Breast epithelium (tissue), 4 donors: Measurements from ENCODE around the gene MAPK14. TPM values are rescaled to one million over a fixed set of nuclear protein-coding genes. Genes with fewer than 3 reads are reported as not detected.

Experiments used
- DNase-seq, 2 donors: peaks; one replicate each; pipeline ENCODE4 v3.0.0-alpha.2; 2019; ENCODE audit warnings: low spot score in 2 of 2
- H3K27ac ChIP-seq, 2 donors: fragments of 200-600 bp; sonication (generic) in 1 of 2; one replicate each; pipeline ENCODE4 v1.5.1; 2016 to 2019; ENCODE audit warnings: mild to moderate bottlenecking in 1 of 2
- H3K27me3 ChIP-seq, 2 donors: fragments of 200-600 bp; sonication (generic) in 1 of 2; one replicate each; pipeline versions ENCODE4 v1.5.1 to v1.6.0; 2017 to 2019; ENCODE audit warnings: control low read depth in 1 of 2, mild to moderate bottlenecking in 1 of 2
- H3K36me3 ChIP-seq: fragments of 200-600 bp; one replicate; pipeline ENCODE4 v1.5.1; 2019
- H3K4me1 ChIP-seq, 2 donors: fragments of 200-600 bp; sonication (generic); one replicate each; pipeline ENCODE4 v1.5.1; 2016 to 2019; ENCODE audit warnings: control low read depth in 1 of 2
- H3K4me3 ChIP-seq, 3 donors: fragments of 200-600 bp; sonication (generic); 1 replicate in 2 of 3; 2 replicates in 1 of 3; pipeline ENCODE4 v1.5.1; 2016 to 2019; ENCODE audit warnings: mild to moderate bottlenecking in 3 of 3, moderate library complexity in 2 of 3
- H3K9me3 ChIP-seq, 2 donors: fragments of 200-600 bp; sonication (generic) in 1 of 2; one replicate each; pipeline ENCODE4 v1.5.1; 2016 to 2019; ENCODE audit warnings: control low read depth in 1 of 2
- CTCF ChIP-seq, 3 donors: fragments of 450-650 bp; IDR thresholded peaks; one replicate each; pipeline ENCODE4 v1.5.1; 2016 to 2017; ENCODE audit warnings: antibody characterized with exemption in 3 of 3, mild to moderate bottlenecking in 3 of 3, moderate library complexity in 3 of 3
- POLR2A ChIP-seq: fragments of 450-650 bp; IDR thresholded peaks from one replicate; pipeline ENCODE4 v1.6.1; 2016; ENCODE audit warnings: antibody characterized with exemption, mild to moderate bottlenecking, moderate library complexity
- POLR2AphosphoS5 ChIP-seq, 3 donors: sonication (generic); formaldehyde crosslinking; IDR thresholded peaks; one replicate each; pipeline ENCODE4 v1.6.1; 2017; ENCODE audit warnings: antibody characterized with exemption in 3 of 3
- intact Hi-C: fragments of 100-400 bp; cut with DNase I; formaldehyde crosslinking; loops from one replicate; pipeline ENCODE4 v1.15.1; 2023; ENCODE audit warnings: low total_unique reads
- total RNA-seq, 3 donors: library from RNA; depleted of rRNA; stranded (reverse); fragments of >200 nt; gene quantifications; one replicate each; pipeline ENCODE4 v1.1.0, GENCODE V29; 2016

The MAPK14 gene
- total RNA-seq, 3 donors from 2014 or later: 72.8 to 85.6 (median 81.3) TPM

GRCh38 chr6:36050305-36050704 is 22.7 kb downstream of the MAPK14 start:
- Histone ChIP-seq H3K4me1 (no peaks in the 10 kb centered on the region), H3K27ac (no peak overlapping the region)

GRCh38 chr6:36050947-36051710 is 23.5 kb downstream of the MAPK14 start:
- Histone ChIP-seq H3K4me1 (no peaks in the 10 kb centered on the region), H3K27ac (no peak overlapping the region), H3K4me3 (no peak overlapping the region), H3K36me3 (peaks cover 4% of the 10 kb centered on the region), H3K27me3 (no peaks in the 10 kb centered on the region), H3K9me3 (no peaks in the 10 kb centered on the region)
- TF ChIP-seq POLR2AphosphoS5 (IDR thresholded peaks at IDR 0.05) (no peak), CTCF (IDR thresholded peaks at IDR 0.05) (no peak), POLR2A (no peak)
- intact Hi-C loops: no loop called here
- DNase-seq: no peak

More at GRCh38 chr6:36050305-36050704, 22.7 kb downstream of the MAPK14 start:
- no peak for TF ChIP-seq CTCF (IDR thresholded peaks at IDR 0.05)
- TF ChIP-seq POLR2A: no peak
- TF ChIP-seq POLR2AphosphoS5 (IDR thresholded peaks at IDR 0.05): no peak
- DNase-seq: no peak
- Histone ChIP-seq H3K36me3 (peaks cover 4% of the 10 kb centered on the region), H3K4me3 (no peak overlapping the region), H3K27me3 (no peaks in the 10 kb centered on the region), H3K9me3 (no peaks in the 10 kb centered on the region)
- intact Hi-C loops: no loop called here

DNA sequence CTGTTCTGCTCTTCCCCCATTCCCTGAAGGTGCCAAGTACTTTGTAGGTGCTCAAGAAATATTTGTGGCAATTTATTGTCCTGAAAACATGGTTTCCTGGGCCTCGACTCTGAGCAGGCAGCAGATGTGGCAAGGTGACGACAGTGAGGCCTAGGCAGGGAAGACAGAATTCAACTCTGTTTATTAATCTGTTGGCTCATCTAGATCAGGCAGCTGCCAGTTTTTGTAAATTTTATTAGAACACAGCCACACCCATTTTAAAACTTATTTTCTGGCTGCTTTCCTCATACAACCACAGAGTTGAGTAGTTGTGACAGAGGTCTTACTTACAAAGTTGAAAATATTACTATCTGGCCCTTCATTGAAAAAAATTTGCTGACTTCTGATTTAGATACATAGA is 24.5 kb downstream of the MAPK14 start:
- no peak for DNase-seq
- peaks cover 4% of the 10 kb centered on the region for H3K36me3 ChIP-seq
- H3K9me3 ChIP-seq: no peaks in the 10 kb centered on the region
- peak overlapping the region; percentile 35 to 37 for H3K27ac ChIP-seq
- H3K4me1 ChIP-seq: no peaks in the 10 kb centered on the region
- intact Hi-C loops: no loop called here
- TF ChIP-seq POLR2A (no peak), CTCF (IDR thresholded peaks at IDR 0.05) (no peak), POLR2AphosphoS5 (IDR thresholded peaks at IDR 0.05) (peak in 2 of 3 donors; percentile 35 to 65)
- H3K27me3 ChIP-seq: no peaks in the 10 kb centered on the region
- no peak overlapping the region for H3K4me3 ChIP-seq

DNA sequence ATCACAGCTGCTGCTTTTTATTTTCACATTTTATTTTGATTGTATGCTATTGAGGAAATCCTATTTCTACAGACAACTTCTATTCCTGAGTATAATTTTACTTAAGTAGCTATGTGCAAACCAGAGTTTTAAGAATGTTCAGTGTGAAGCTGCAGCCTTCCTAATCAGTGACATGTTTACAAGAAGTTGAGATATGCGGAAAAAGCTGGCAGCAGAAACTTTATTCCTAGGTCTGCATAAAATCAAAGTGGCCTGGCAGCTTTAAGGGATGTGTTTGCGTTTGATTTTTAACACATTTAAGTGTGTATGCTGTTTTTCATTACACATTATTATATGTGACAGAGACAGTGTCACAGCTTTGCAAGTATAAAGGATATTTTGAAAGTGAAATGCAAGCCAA is 26.3 kb downstream of the MAPK14 start:
- TF ChIP-seq POLR2AphosphoS5 (IDR thresholded peaks at IDR 0.05) (no peak), POLR2A (no peak), CTCF (IDR thresholded peaks at IDR 0.05) (no peak)
- no peaks in the 10 kb centered on the region for H3K27me3 ChIP-seq
- H3K4me3 ChIP-seq: no peak overlapping the region
- H3K36me3 ChIP-seq: peaks cover 4% of the 10 kb centered on the region
- H3K9me3 ChIP-seq: no peaks in the 10 kb centered on the region
- no peaks in the 10 kb centered on the region for H3K4me1 ChIP-seq
- DNase-seq: no peak
- no peak overlapping the region for H3K27ac ChIP-seq
- intact Hi-C loops: no loop called here

DNA sequence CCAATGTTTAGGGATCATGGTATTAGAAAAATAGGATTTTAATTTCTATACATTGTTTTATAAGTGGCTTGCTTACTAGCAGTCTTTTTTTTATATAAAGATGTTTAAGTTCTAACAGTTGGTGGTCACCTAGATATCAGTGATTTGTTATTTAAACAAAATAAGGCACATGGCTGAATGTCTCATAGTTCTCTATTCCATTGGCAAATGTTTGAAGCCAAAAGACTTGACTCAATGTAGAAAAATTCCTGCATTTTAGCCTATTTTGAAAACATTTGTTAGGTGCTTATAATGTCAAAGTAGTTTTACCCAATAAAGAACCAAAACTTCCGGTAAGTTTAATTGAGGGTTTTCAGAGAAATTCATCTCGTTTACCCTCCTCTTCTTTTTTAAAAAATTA is 26.8 kb downstream of the MAPK14 start:
- H3K4me1 ChIP-seq: no peaks in the 10 kb centered on the region
- no peaks in the 10 kb centered on the region for H3K9me3 ChIP-seq
- H3K27me3 ChIP-seq: no peaks in the 10 kb centered on the region
- TF ChIP-seq CTCF (IDR thresholded peaks at IDR 0.05) (no peak), POLR2A (no peak), POLR2AphosphoS5 (IDR thresholded peaks at IDR 0.05) (no peak)
- intact Hi-C loops: no loop called here
- no peak overlapping the region for H3K4me3 ChIP-seq
- H3K27ac ChIP-seq: no peak overlapping the region
- DNase-seq: no peak
- H3K36me3 ChIP-seq: peaks cover 4% of the 10 kb centered on the region
